ENCODE measurements around the gene TC2N. TPM values are rescaled to one million over a fixed set of nuclear protein-coding genes. Genes with fewer than 3 reads are reported as not detected.

TC2N gene
- total and polyA plus RNA-seq, 9 of the 15 experiments (the other 6 are each of a cell fraction or from before 2014, with no cell fraction given) = 2.0 to 12.5 (median 7.3) TPM

GRCh38 chr14:91872011-91872501 lies 4.7 kb upstream of the TC2N start:
- 0% methylated on average over 3 of the region's 3 CpGs for WGBS (ENCODE audit: insufficient coverage, low coverage, missing lambda C conversion rate)
- ATAC-seq (no peak), FAIRE-seq (no peak)

More at GRCh38 chr14:91872011-91872501, 4.7 kb upstream of the TC2N start:
- H3K36me3 ChIP-seq (ENCODE audit: control insufficient read depth, insufficient read depth, low read length) = no peaks in the 10 kb centered on the region
- no peaks in the 10 kb centered on the region; a peak in 1 of 5 replicates for H3K4me1 ChIP-seq (replicated peaks in 1 of 2; ENCODE audit: control insufficient read depth in 2 of 2, insufficient read depth in 2 of 2, low read length in 2 of 2)
- H2AFZ ChIP-seq (ENCODE audit: low read depth, low read length) = no peak overlapping the region
- peaks cover 0 to 26% of the 10 kb centered on the region in 2 experiments; a peak in 2 of 5 replicates for H3K27me3 ChIP-seq (ENCODE audit: control insufficient read depth in 2 of 2, insufficient read depth in 2 of 2, low read length in 2 of 2)
- H4K20me1 ChIP-seq (replicated peaks; ENCODE audit: control insufficient read depth, insufficient read depth, low read length) = no peaks in the 10 kb centered on the region; the same call in 1 of the 2 replicates
- ChIA-PET CTCF (ENCODE audit: low intra/inter-chr PET ratio) (no interaction called here), POLR2A (no interaction called here)
- H3K79me2 ChIP-seq (ENCODE audit: control insufficient read depth, insufficient read depth, low read length) = no peaks in the 10 kb centered on the region
- H3K4me3 ChIP-seq = no peak overlapping the region
- no peak for DNase-seq (ENCODE audit: extremely low read depth in 1 of 4, low spot score in 3 of 4)
- in situ Hi-C loops (cut with MboI) (no loop called here), intact Hi-C loops (cut with micrococcal nuclease) (no loop called here)
- BruUV-seq (replicated peaks) = no TSS peak
- no peaks in the 10 kb centered on the region for H3K9me3 ChIP-seq (replicated peaks; ENCODE audit: control insufficient read depth, insufficient read depth, low read depth, low read length)
- H3K4me2 ChIP-seq (ENCODE audit: insufficient read depth, low read length) = no peak overlapping the region
- TF ChIP-seq STAT6 (CRISPR knock-in tag; IDR thresholded peaks at IDR 0.05) (no peak), E4F1 (CRISPR knock-in tag; IDR thresholded peaks at IDR 0.05; ENCODE audit: borderline replicate concordance) (no peak), TAF9B (IDR thresholded peaks at IDR 0.05; ENCODE audit: partially characterized antibody) (no peak), NONO (IDR thresholded peaks at IDR 0.05; ENCODE audit: low read depth in 2 of 2, low read length in 1 of 2) (no peak), SMARCC2 (IDR thresholded peaks at IDR 0.05; ENCODE audit: low read depth) (no peak), ESRRB (CRISPR knock-in tag; IDR thresholded peaks at IDR 0.05; ENCODE audit: borderline replicate concordance) (no peak), KAT2B (IDR thresholded peaks at IDR 0.05; ENCODE audit: low read depth, low read length) (no peak), DLX4 (CRISPR knock-in tag; IDR thresholded peaks at IDR 0.05) (no peak)
- no peaks in the 10 kb centered on the region for H3K9me1 ChIP-seq (ENCODE audit: control insufficient read depth, insufficient read depth, low read length)
- no peak overlapping the region for H3K9ac ChIP-seq (ENCODE audit: insufficient read depth in 1 of 2, low read depth in 2 of 2, low read length in 2 of 2)
- H3K27ac ChIP-seq (ENCODE audit: extremely low read depth, low read depth, low read length) = no peak overlapping the region
